Chondrocyte (in vitro differentiated cells): ENCODE measurements around the gene ILK. TPM values are rescaled to one million over a fixed set of nuclear protein-coding genes. Genes with fewer than 3 reads are reported as not detected.
A peak's percentile ranks its signal among the peaks of the same experiment; 100 is the strongest.

Experiments used
- DNase-seq: peaks from one replicate; pipeline ENCODE4 v3.0.0; 2021; ENCODE audit warnings: mixed read lengths, low spot score
- H3K27ac Mint-ChIP-seq: one replicate; pipeline ENCODE4 v1.8.0; 2021; ENCODE audit warnings: mild to moderate bottlenecking, moderate library complexity, mixed read lengths; ENCODE audit not compliant: unreplicated experiment
- H3K27me3 Mint-ChIP-seq: 2 replicates; pipeline ENCODE4 v1.8.0; 2021; ENCODE audit warnings: low read depth, mixed read lengths
- H3K36me3 Mint-ChIP-seq: 2 replicates; pipeline ENCODE4 v1.8.0; 2021; ENCODE audit warnings: low read depth, mixed read lengths
- H3K4me1 Mint-ChIP-seq: 2 replicates; pipeline ENCODE4 v1.8.0; 2021; ENCODE audit warnings: low read depth, mild to moderate bottlenecking, mixed read lengths
- H3K4me3 Mint-ChIP-seq: one replicate; pipeline ENCODE4 v1.8.0; 2021; ENCODE audit warnings: mild to moderate bottlenecking, moderate library complexity, mixed read lengths; ENCODE audit not compliant: unreplicated experiment
- H3K9me3 Mint-ChIP-seq: 2 replicates; pipeline ENCODE4 v1.8.0; 2021; ENCODE audit warnings: low read depth, mixed read lengths
- total RNA-seq: library from RNA; stranded (reverse); gene quantifications from 3 replicates; pipeline ENCODE4 v1.2.1, GENCODE V29; 2021
- TF ChIP-seq, protein P1 (sequence below): fragments of 200-600 bp; sonication (generic); IDR thresholded peaks from 2 replicates; pipeline ENCODE4 v1.5.0; 2021; ENCODE audit warnings: antibody characterized with exemption, mild to moderate bottlenecking, moderate library complexity

ILK gene
- total RNA-seq, 1 donor from 2014 or later: 258 TPM

DNA sequence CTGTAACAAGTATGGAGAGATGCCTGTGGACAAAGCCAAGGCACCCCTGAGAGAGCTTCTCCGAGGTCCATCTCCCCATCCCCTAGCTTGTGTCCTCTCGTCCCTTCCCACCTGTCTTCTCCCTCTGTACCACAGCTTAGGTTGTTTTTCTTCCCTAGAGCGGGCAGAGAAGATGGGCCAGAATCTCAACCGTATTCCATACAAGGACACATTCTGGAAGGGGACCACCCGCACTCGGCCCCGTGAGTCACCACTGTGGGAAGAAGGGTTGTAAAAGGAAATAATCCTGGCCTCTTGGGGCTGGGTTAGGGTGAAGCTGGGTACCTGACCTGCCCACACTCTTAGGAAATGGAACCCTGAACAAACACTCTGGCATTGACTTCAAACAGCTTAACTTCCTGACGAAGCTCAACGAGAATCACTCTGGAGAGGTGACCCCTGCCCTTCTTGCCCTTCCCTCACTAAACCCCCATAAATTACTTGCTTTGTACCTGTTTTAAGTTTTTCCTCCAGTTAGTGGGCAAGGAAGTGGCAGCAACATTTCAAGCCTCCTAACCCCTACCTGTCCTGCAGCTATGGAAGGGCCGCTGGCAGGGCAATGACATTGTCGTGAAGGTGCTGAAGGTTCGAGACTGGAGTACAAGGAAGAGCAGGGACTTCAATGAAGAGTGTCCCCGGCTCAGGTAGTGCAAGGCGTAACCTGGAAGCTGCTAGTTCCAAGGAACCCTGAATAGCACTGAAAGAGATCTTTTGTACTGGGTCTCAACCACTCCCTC lies 5.3 kb downstream of the ILK start:
- H3K4me1 Mint-ChIP-seq: no peaks in the 10 kb centered on the region
- H3K4me3 Mint-ChIP-seq: no peak overlapping the region
- peak overlapping the region; percentile 73 for H3K27ac Mint-ChIP-seq
- DNase-seq: no peak
- TF ChIP-seq, protein P1, sequence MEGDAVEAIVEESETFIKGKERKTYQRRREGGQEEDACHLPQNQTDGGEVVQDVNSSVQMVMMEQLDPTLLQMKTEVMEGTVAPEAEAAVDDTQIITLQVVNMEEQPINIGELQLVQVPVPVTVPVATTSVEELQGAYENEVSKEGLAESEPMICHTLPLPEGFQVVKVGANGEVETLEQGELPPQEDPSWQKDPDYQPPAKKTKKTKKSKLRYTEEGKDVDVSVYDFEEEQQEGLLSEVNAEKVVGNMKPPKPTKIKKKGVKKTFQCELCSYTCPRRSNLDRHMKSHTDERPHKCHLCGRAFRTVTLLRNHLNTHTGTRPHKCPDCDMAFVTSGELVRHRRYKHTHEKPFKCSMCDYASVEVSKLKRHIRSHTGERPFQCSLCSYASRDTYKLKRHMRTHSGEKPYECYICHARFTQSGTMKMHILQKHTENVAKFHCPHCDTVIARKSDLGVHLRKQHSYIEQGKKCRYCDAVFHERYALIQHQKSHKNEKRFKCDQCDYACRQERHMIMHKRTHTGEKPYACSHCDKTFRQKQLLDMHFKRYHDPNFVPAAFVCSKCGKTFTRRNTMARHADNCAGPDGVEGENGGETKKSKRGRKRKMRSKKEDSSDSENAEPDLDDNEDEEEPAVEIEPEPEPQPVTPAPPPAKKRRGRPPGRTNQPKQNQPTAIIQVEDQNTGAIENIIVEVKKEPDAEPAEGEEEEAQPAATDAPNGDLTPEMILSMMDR: no peak
- H3K9me3 Mint-ChIP-seq: no peaks in the 10 kb centered on the region
- no peaks in the 10 kb centered on the region for H3K27me3 Mint-ChIP-seq
- H3K36me3 Mint-ChIP-seq: peaks cover 27% of the 10 kb centered on the region

DNA sequence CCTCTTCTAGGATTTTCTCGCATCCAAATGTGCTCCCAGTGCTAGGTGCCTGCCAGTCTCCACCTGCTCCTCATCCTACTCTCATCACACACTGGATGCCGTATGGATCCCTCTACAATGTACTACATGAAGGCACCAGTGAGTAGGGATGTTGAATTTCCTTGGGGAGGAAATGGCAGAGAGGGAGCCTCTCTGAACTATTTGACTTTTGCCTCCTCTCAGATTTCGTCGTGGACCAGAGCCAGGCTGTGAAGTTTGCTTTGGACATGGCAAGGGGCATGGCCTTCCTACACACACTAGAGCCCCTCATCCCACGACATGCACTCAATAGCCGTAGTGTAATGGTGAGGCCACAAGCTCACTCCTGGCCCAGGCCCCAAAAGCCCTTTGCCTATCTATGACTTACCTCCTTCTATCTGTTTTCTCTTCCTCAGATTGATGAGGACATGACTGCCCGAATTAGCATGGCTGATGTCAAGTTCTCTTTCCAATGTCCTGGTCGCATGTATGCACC lies 6.0 kb downstream of the ILK start:
- Mint-ChIP-seq H3K4me3 (peak overlapping the region; percentile 7), H3K27ac (peak overlapping the region; percentile 73), H3K36me3 (peaks cover 27% of the 10 kb centered on the region), H3K9me3 (no peaks in the 10 kb centered on the region), H3K27me3 (no peaks in the 10 kb centered on the region), H3K4me1 (no peaks in the 10 kb centered on the region)
- no peak for DNase-seq
- TF ChIP-seq, protein P1: no peak

DNA sequence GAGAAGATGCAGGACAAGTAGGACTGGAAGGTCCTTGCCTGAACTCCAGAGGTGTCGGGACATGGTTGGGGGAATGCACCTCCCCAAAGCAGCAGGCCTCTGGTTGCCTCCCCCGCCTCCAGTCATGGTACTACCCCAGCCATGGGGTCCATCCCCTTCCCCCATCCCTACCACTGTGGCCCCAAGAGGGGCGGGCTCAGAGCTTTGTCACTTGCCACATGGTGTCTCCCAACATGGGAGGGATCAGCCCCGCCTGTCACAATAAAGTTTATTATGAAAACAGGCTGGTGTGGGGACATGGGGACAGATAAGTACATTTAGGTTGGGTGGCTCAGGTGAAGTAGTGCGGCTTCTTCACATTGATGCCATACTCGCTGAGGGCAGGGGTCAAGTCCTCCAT lies 7.0 kb downstream of the ILK start:
- Mint-ChIP-seq H3K27me3 (no peaks in the 10 kb centered on the region), H3K4me3 (peak overlapping the region; percentile 77), H3K36me3 (peaks cover 32% of the 10 kb centered on the region), H3K9me3 (no peaks in the 10 kb centered on the region), H3K27ac (peak overlapping the region; percentile 91), H3K4me1 (no peaks in the 10 kb centered on the region)
- peak; percentile 87 for DNase-seq
- TF ChIP-seq, protein P1: no peak

DNA sequence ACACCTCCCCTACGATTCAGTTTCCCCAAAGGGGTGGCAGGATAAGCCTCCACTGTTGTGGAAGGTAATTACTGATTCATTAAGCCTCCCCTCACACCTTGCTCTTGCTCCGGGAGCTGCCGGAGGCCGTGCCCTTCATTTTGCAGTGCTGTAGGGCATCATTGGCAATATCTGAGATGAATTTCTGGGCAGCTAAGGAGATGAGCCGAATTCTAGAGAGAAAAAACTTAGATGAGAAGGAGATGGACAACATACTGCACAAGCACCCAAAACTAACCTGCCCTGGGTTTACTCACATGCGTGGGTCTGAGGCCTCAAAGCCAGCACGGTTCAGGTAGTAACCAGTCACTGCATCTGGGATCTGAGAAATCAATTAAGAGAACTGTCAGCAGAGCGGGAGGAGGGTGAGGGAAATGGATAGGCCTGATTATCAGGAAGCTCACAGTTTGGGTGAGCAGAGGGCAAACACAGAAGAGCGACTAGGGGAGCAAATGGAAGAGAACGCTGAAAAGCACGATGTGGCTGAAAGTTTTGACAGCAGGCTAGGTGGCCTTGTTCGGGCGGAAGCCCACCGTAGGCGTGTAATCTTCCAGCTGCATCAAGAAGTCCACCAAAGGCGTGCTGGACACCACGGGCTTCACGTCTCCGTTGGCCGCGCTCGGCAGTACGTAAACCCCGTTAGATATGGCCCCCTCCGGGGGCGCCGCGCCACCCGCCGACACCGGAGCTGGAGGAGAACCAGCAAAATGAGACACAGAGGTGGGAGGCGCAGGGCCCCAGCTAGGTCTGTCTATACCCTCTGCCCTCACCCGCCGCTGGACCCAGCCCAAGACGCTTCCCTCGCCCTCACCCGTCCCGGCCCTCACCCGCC lies 7.8 kb downstream of the ILK start:
- Mint-ChIP-seq H3K4me3 (peak overlapping the region; percentile 77), H3K27ac (peak overlapping the region; percentile 91), H3K9me3 (no peaks in the 10 kb centered on the region), H3K4me1 (no peaks in the 10 kb centered on the region), H3K27me3 (no peaks in the 10 kb centered on the region), H3K36me3 (peaks cover 37% of the 10 kb centered on the region)
- TF ChIP-seq, protein P1: no peak
- DNase-seq: peak; percentile 89

DNA sequence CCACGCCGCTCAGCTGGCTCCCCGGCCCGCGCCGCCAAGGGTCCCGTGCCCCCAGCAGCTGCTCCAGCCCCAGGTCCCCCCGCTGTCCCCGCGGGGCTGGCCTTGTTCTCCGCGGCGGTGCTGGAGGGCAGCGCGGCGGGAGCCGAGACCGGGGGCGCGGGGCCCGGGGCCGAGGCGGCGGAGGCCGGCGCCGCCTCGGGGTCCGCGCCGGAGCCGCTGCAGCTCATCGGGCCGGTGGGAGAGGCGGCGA lies 8.3 kb downstream of the ILK start:
- Mint-ChIP-seq H3K27me3 (no peaks in the 10 kb centered on the region), H3K9me3 (no peaks in the 10 kb centered on the region), H3K36me3 (peaks cover 37% of the 10 kb centered on the region), H3K4me1 (peaks cover 3% of the 10 kb centered on the region), H3K27ac (peak overlapping the region; percentile 91), H3K4me3 (peak overlapping the region; percentile 77)
- TF ChIP-seq, protein P1: no peak
- no peak for DNase-seq
